HEK293 (cell line): Measurements from ENCODE around the gene MMRN2.
A peak's percentile ranks its signal among the peaks of the same experiment; 100 is the strongest.

Source experiments
- CTCF ChIA-PET: fragments of 350-600 bp; formaldehyde crosslinking; extraction: SDS; loops from one replicate; lab custom pipeline; 2021; ENCODE audit warnings: antibody characterized with exemption; lab: Yijun Ruan, JAX
- POLR2A ChIA-PET: fragments of 300-600 bp; formaldehyde crosslinking; extraction: SDS; loops from one replicate; lab custom pipeline; 2020; ENCODE audit warnings: antibody characterized with exemption, inconsistent platforms; lab: Yijun Ruan, JAX
- H3K27ac ChIP-seq: fragments of 200-500 bp; sonication (Bioruptor generic); 2 replicates; pipeline ENCODE4 v1.5.1; 2014; ENCODE audit warnings: low read depth, low read length, control low read depth, inconsistent platforms; ENCODE audit errors: extremely low read depth
- H3K36me3 ChIP-seq, 2 experiments: fragments of 200-500 bp in 1 of 2; sonication (Bioruptor generic) in 1 of 2; 1 replicate in 1 of 2; 2 replicates in 1 of 2; pipeline ENCODE4 v1.5.1; 2014 to 2017; ENCODE audit warnings: inconsistent platforms in 2 of 2, low read length in 2 of 2; ENCODE audit not compliant: control insufficient read depth in 2 of 2, insufficient read depth in 1 of 2
- H3K4me1 ChIP-seq: fragments of 200-500 bp; sonication (Bioruptor generic); 2 replicates; pipeline ENCODE4 v1.5.1; 2014; ENCODE audit warnings: mild to moderate bottlenecking, low read length, inconsistent platforms; ENCODE audit not compliant: control insufficient read depth, insufficient read depth
- H3K4me3 ChIP-seq: 2 replicates; pipeline ENCODE4 v1.5.1; 2011; ENCODE audit warnings: low read depth, mild to moderate bottlenecking, control low read depth, low read length, moderate library complexity
- H3K9me3 ChIP-seq: fragments of 200-500 bp; sonication (Bioruptor generic); 2 replicates; pipeline ENCODE4 v1.5.1; 2014; ENCODE audit warnings: low read depth, low read length, inconsistent platforms; ENCODE audit not compliant: control insufficient read depth, insufficient read depth
- FEZF1 ChIP-seq: fragments of 450-650 bp; formaldehyde crosslinking; IDR thresholded peaks from 2 replicates; pipeline ENCODE4 v1.5.1; 2016; ENCODE audit warnings: missing biosample characterization, missing genetic modification characterization
- PRDM6 ChIP-seq: fragments of 450-650 bp; formaldehyde crosslinking; IDR thresholded peaks from 2 replicates; pipeline ENCODE4 v1.5.1; 2017; ENCODE audit warnings: missing biosample characterization, missing genetic modification characterization
- ZBTB48 ChIP-seq: fragments of 450-650 bp; formaldehyde crosslinking; IDR thresholded peaks from 2 replicates; pipeline ENCODE4 v1.5.1; 2016; ENCODE audit warnings: missing biosample characterization, missing genetic modification characterization
- ZNF174 ChIP-seq: fragments of 450-650 bp; formaldehyde crosslinking; IDR thresholded peaks from 2 replicates; pipeline ENCODE4 v1.5.0; 2017; ENCODE audit warnings: missing biosample characterization, mild to moderate bottlenecking, missing genetic modification characterization
- ZNF362 ChIP-seq: fragments of 450-650 bp; formaldehyde crosslinking; IDR thresholded peaks from 2 replicates; pipeline ENCODE4 v1.5.1; 2016; ENCODE audit warnings: missing biosample characterization, missing genetic modification characterization
- ZNF404 ChIP-seq: fragments of 450-650 bp; formaldehyde crosslinking; IDR thresholded peaks from 2 replicates; pipeline ENCODE4 v1.5.1; 2017; ENCODE audit warnings: missing biosample characterization, missing genetic modification characterization
- ZNF514 ChIP-seq: fragments of 450-650 bp; formaldehyde crosslinking; IDR thresholded peaks from 2 replicates; pipeline ENCODE4 v1.5.1; 2016; ENCODE audit warnings: missing biosample characterization, missing genetic modification characterization
- ZNF521 ChIP-seq: fragments of 450-650 bp; formaldehyde crosslinking; IDR thresholded peaks from 2 replicates; pipeline ENCODE4 v1.5.1; 2017; ENCODE audit warnings: missing biosample characterization, mild to moderate bottlenecking, missing genetic modification characterization
- ZNF660 ChIP-seq: fragments of 450-650 bp; IDR thresholded peaks from 2 replicates; pipeline ENCODE4 v1.5.1; 2018; ENCODE audit warnings: missing biosample characterization, mild to moderate bottlenecking, missing genetic modification characterization
- ZNF843 ChIP-seq: fragments of 450-650 bp; formaldehyde crosslinking; IDR thresholded peaks from 2 replicates; pipeline ENCODE4 v1.5.1; 2016; ENCODE audit warnings: missing biosample characterization, missing genetic modification characterization

Gene MMRN2

GRCh38 chr10:86889997-86890396 lies 67.4 kb downstream of the MMRN2 start:
- no peaks in the 10 kb centered on the region for H3K4me1 ChIP-seq
- TF ChIP-seq ZNF174 (tag by site-specific recombination) (no peak), ZNF514 (tag by site-specific recombination) (no peak), ZNF843 (no peak), ZBTB48 (no peak), ZNF660 (no peak), FEZF1 (tag by site-specific recombination) (no peak)
- TF ChIP-seq, all 188 proteins: peak for 0
- Histone ChIP-seq H3K36me3 (peaks cover 0 to 18% of the 10 kb centered on the region in 2 experiments; a peak in 2 of 3 replicates), H3K9me3 (no peaks in the 10 kb centered on the region), H3K4me3 (no peak overlapping the region), H3K27ac (no peak overlapping the region)
- ChIA-PET CTCF (interaction anchor here (0.6 to 1.6 kb wide), 3 partner anchors 9 to 615 kb away, joined by 3 to 5 read pairs (median 3); partner anchors contain the start of gene MINPP1), POLR2A (interaction anchor here (2.6 kb wide), 1 partner anchor 134 kb away, joined by 8 read pairs; the partner anchor contains the start of gene BMPR1A)

- TF ChIP-seq ZNF521 (tag by site-specific recombination): no peak
- TF ChIP-seq PRDM6: peak; percentile 64
- TF ChIP-seq ZNF362 (tag by site-specific recombination): 0 out of 2 replicates have a peak, but pooled peaks have one; percentile 19
- no peak for TF ChIP-seq ZNF404 (tag by site-specific recombination)
- TF ChIP-seq, all 188 proteins: peak for 2
- Histone ChIP-seq H3K4me3 (no peak overlapping the region), H3K9me3 (no peaks in the 10 kb centered on the region), H3K4me1 (no peaks in the 10 kb centered on the region), H3K27ac (no peak overlapping the region), H3K36me3 (peaks cover 0 to 14% of the 10 kb centered on the region in 2 experiments; a peak in 2 of 3 replicates)
- ChIA-PET POLR2A (interaction anchor here (2.6 kb wide), 1 partner anchor 133 kb away, joined by 8 read pairs; the partner anchor contains the start of gene BMPR1A), CTCF (interaction anchor here (0.6 to 0.7 kb wide), 2 partner anchors 17 to 54 kb away, joined by 3 to 4 read pairs; no protein-coding TSS in a partner anchor)
Measured at GRCh38 chr10:86888585-86889381, 68.6 kb downstream of the MMRN2 start.
